ENCODE data around the gene TTI1. TPM values are rescaled to one million over a fixed set of nuclear protein-coding genes. Genes with fewer than 3 reads are reported as not detected.

The TTI1 gene
- total RNA-seq, 1 donor from 2014 or later, result 13.4 TPM

DNA sequence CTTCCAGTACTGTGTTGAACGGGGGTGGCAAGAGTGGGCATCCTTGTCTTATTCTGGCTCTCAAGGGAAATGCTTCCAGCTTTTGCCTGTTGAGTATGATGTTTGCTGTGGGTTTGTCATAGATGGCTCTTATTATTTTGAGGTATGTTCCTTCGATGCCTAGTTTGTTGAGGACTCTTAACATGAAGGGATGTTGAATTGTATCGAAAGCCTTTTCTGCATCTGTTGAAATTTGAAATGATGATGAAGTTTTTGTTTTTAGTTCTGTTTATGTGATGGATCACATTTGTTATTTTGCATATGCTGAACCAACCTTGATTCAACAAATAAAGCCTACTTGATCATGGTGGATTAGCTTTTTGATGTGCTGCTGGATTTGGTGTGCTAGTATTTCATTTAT lies 48.3 kb upstream of the TTI1 start:
- H3K79me2 ChIP-seq (ENCODE audit: insufficient read depth, low read length), result peaks cover 29% of the 10 kb centered on the region
- TF ChIP-seq, protein P1, sequence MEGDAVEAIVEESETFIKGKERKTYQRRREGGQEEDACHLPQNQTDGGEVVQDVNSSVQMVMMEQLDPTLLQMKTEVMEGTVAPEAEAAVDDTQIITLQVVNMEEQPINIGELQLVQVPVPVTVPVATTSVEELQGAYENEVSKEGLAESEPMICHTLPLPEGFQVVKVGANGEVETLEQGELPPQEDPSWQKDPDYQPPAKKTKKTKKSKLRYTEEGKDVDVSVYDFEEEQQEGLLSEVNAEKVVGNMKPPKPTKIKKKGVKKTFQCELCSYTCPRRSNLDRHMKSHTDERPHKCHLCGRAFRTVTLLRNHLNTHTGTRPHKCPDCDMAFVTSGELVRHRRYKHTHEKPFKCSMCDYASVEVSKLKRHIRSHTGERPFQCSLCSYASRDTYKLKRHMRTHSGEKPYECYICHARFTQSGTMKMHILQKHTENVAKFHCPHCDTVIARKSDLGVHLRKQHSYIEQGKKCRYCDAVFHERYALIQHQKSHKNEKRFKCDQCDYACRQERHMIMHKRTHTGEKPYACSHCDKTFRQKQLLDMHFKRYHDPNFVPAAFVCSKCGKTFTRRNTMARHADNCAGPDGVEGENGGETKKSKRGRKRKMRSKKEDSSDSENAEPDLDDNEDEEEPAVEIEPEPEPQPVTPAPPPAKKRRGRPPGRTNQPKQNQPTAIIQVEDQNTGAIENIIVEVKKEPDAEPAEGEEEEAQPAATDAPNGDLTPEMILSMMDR (IDR thresholded peaks at IDR 0.05; ENCODE audit: insufficient read depth, low read depth, low read length), result no peak
- TF ChIP-seq EZH2 (IDR thresholded peaks at IDR 0.05; ENCODE audit: insufficient read depth, low read length), result no peak
- peaks cover 7% of the 10 kb centered on the region for H3K36me3 ChIP-seq (ENCODE audit: insufficient read depth, low read length)
- no peaks in the 10 kb centered on the region for H3K9me3 ChIP-seq (ENCODE audit: insufficient read depth, low read depth, low read length)
- no peaks in the 10 kb centered on the region for H3K27me3 ChIP-seq (ENCODE audit: insufficient read depth, low read length)
- H3K4me3 ChIP-seq (ENCODE audit: insufficient read depth, low read depth, low read length), result no peak overlapping the region
- peaks cover 46% of the 10 kb centered on the region for H3K36me3 Mint-ChIP-seq (ENCODE audit: low read depth, unreplicated experiment)
- no peak overlapping the region for H3K9ac ChIP-seq (ENCODE audit: low read length)
- peaks cover 29% of the 10 kb centered on the region for H3K4me1 Mint-ChIP-seq (ENCODE audit: low read depth, unreplicated experiment)
- peaks cover 17% of the 10 kb centered on the region for H3K9me3 Mint-ChIP-seq (ENCODE audit: unreplicated experiment)
- H3K4me3 Mint-ChIP-seq (ENCODE audit: unreplicated experiment), result no peak overlapping the region
- peaks cover 9% of the 10 kb centered on the region for H4K20me1 ChIP-seq (ENCODE audit: insufficient read depth, low read length)
- no peak overlapping the region for H3K27ac ChIP-seq (ENCODE audit: low read depth, low read length)
- H2AFZ ChIP-seq (ENCODE audit: low read depth, low read length), result no peak overlapping the region
- no peak overlapping the region for H3K4me2 ChIP-seq (ENCODE audit: low read length)
- peaks cover 20% of the 10 kb centered on the region for H3K4me1 ChIP-seq (ENCODE audit: insufficient read depth, low read length)
- H3K27ac Mint-ChIP-seq (ENCODE audit: unreplicated experiment), result peak overlapping the region; percentile 31
- no peak for DNase-seq (ENCODE audit: low read depth)
- FAIRE-seq, result no peak
- H3K27me3 Mint-ChIP-seq (ENCODE audit: low read depth, unreplicated experiment), result no peaks in the 10 kb centered on the region

DNA sequence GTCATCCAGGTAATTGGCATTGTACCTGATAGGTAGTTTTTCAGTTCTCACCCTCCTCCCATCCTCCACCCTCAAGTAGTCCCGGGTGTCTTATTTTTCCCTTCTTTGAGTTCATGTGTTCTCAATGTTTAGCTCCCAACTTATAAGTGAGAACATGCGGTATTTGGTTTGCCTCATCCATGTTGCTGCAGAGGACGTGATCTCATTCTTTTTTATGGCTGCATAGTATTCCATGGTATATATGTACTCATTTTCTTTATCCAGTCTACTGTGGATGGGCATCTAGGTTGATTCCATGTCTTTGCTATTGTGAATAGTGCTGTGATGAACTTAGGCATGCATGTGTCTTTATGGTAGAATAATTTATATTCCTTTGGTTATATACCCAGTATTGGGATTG lies 46.1 kb upstream of the TTI1 start:
- Mint-ChIP-seq H3K9me3 (ENCODE audit: unreplicated experiment) (peaks cover 17% of the 10 kb centered on the region), H3K27ac (ENCODE audit: unreplicated experiment) (no peak overlapping the region), H3K4me1 (ENCODE audit: low read depth, unreplicated experiment) (peaks cover 23% of the 10 kb centered on the region), H3K27me3 (ENCODE audit: low read depth, unreplicated experiment) (no peaks in the 10 kb centered on the region), H3K4me3 (ENCODE audit: unreplicated experiment) (no peak overlapping the region), H3K36me3 (ENCODE audit: low read depth, unreplicated experiment) (peaks cover 51% of the 10 kb centered on the region)
- Histone ChIP-seq H3K9me3 (ENCODE audit: insufficient read depth, low read depth, low read length) (no peaks in the 10 kb centered on the region), H2AFZ (ENCODE audit: low read depth, low read length) (no peak overlapping the region), H3K27me3 (ENCODE audit: insufficient read depth, low read length) (no peaks in the 10 kb centered on the region), H3K4me2 (ENCODE audit: low read length) (no peak overlapping the region), H3K79me2 (ENCODE audit: insufficient read depth, low read length) (peaks cover 36% of the 10 kb centered on the region), H3K4me3 (ENCODE audit: insufficient read depth, low read depth, low read length) (no peak overlapping the region), H3K36me3 (ENCODE audit: insufficient read depth, low read length) (peaks cover 7% of the 10 kb centered on the region), H3K4me1 (ENCODE audit: insufficient read depth, low read length) (peaks cover 11% of the 10 kb centered on the region), H4K20me1 (ENCODE audit: insufficient read depth, low read length) (peaks cover 9% of the 10 kb centered on the region), H3K9ac (ENCODE audit: low read length) (no peak overlapping the region), H3K27ac (ENCODE audit: low read depth, low read length) (no peak overlapping the region)
- TF ChIP-seq, protein P1 (IDR thresholded peaks at IDR 0.05; ENCODE audit: insufficient read depth, low read depth, low read length), result no peak
- no peak for TF ChIP-seq EZH2 (IDR thresholded peaks at IDR 0.05; ENCODE audit: insufficient read depth, low read length)
- no peak for FAIRE-seq
- no peak for DNase-seq (ENCODE audit: low read depth)

DNA sequence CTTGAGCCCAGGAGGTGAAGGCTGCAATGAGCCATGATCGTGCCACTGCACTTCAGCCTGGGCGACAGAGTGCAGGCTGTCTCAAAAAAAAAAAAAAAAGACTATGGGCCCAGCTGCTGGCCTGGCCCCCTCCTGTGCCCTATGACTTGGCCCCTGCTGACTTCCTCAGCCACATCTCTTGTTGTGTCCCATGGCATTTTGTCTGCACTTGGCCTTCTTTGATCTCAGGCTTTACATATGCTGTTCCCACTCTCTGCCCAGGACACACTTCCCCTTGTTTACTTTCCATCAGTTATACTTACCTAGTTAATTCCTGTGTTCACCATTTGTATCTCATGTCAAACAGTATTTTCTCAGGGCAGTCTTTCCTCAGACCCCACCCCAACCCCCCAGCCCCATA lies 44.8 kb upstream of the TTI1 start:
- H3K4me3 ChIP-seq (ENCODE audit: insufficient read depth, low read depth, low read length), result no peak overlapping the region
- peaks cover 15% of the 10 kb centered on the region for H3K4me1 Mint-ChIP-seq (ENCODE audit: low read depth, unreplicated experiment)
- H3K9me3 ChIP-seq (ENCODE audit: insufficient read depth, low read depth, low read length), result no peaks in the 10 kb centered on the region
- H3K27ac Mint-ChIP-seq (ENCODE audit: unreplicated experiment), result no peak overlapping the region
- TF ChIP-seq, protein P1 (IDR thresholded peaks at IDR 0.05; ENCODE audit: insufficient read depth, low read depth, low read length), result no peak
- no peak for TF ChIP-seq EZH2 (IDR thresholded peaks at IDR 0.05; ENCODE audit: insufficient read depth, low read length)
- peaks cover 8% of the 10 kb centered on the region for H3K4me1 ChIP-seq (ENCODE audit: insufficient read depth, low read length)
- H3K36me3 ChIP-seq (ENCODE audit: insufficient read depth, low read length), result peaks cover 7% of the 10 kb centered on the region
- no peaks in the 10 kb centered on the region for H3K27me3 ChIP-seq (ENCODE audit: insufficient read depth, low read length)
- peaks cover 17% of the 10 kb centered on the region for H3K9me3 Mint-ChIP-seq (ENCODE audit: unreplicated experiment)
- H2AFZ ChIP-seq (ENCODE audit: low read depth, low read length), result no peak overlapping the region
- peaks cover 9% of the 10 kb centered on the region for H4K20me1 ChIP-seq (ENCODE audit: insufficient read depth, low read length)
- no peak overlapping the region for H3K4me3 Mint-ChIP-seq (ENCODE audit: unreplicated experiment)
- FAIRE-seq (no peak), DNase-seq (ENCODE audit: low read depth) (no peak)
- no peak overlapping the region for H3K4me2 ChIP-seq (ENCODE audit: low read length)
- no peak overlapping the region for H3K9ac ChIP-seq (ENCODE audit: low read length)
- peaks cover 61% of the 10 kb centered on the region for H3K36me3 Mint-ChIP-seq (ENCODE audit: low read depth, unreplicated experiment)
- no peaks in the 10 kb centered on the region for H3K27me3 Mint-ChIP-seq (ENCODE audit: low read depth, unreplicated experiment)
- no peak overlapping the region for H3K27ac ChIP-seq (ENCODE audit: low read depth, low read length)
- H3K79me2 ChIP-seq (ENCODE audit: insufficient read depth, low read length), result peaks cover 36% of the 10 kb centered on the region
